C4-2B (cell line): Measurements from ENCODE around the gene OR2T11.

ENCODE experiments used
- ZFX ChIP-seq: fragments of 450-650 bp; IDR thresholded peaks from 2 replicates; pipeline ENCODE4 v1.6.1; 2017
- TF ChIP-seq, protein P1 (sequence below): fragments of 450-650 bp; conservative IDR thresholded peaks from 2 replicates; pipeline ENCODE4 v1.5.1; 2017; ENCODE audit warnings: mild to moderate bottlenecking

DNA sequence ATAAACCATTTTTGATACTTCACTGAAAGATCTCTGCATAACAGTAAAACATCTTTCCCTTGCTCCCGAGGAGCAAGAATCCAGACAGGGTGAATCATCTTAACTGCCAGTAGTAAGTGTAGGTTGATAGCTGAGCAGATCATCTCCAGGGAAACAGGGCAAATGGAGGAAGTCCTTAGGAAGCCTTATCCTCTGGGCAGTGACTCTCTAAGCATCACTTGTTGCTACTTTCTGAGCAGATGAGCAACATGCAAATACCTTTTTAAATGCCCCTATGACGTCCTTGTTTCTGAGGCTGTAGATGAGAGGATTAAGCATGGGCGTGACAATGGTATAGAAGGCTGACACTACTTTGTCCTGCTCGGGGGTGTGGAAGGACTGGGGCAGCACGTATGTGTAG lies 8.9 kb downstream of the OR2T11 start:
- TF ChIP-seq, protein P1, sequence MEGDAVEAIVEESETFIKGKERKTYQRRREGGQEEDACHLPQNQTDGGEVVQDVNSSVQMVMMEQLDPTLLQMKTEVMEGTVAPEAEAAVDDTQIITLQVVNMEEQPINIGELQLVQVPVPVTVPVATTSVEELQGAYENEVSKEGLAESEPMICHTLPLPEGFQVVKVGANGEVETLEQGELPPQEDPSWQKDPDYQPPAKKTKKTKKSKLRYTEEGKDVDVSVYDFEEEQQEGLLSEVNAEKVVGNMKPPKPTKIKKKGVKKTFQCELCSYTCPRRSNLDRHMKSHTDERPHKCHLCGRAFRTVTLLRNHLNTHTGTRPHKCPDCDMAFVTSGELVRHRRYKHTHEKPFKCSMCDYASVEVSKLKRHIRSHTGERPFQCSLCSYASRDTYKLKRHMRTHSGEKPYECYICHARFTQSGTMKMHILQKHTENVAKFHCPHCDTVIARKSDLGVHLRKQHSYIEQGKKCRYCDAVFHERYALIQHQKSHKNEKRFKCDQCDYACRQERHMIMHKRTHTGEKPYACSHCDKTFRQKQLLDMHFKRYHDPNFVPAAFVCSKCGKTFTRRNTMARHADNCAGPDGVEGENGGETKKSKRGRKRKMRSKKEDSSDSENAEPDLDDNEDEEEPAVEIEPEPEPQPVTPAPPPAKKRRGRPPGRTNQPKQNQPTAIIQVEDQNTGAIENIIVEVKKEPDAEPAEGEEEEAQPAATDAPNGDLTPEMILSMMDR, result no peak
- no peak for TF ChIP-seq ZFX
